ENCODE measurements around the gene SEM1.

SEM1 gene

GRCh38 chr7:96658022-96658412, 51.6 kb downstream of the SEM1 start:
- Histone ChIP-seq H3K36me3 (no peaks in the 10 kb centered on the region), H3K27me3 (ENCODE audit: insufficient read depth, low read depth, severe bottlenecking) (no peaks in the 10 kb centered on the region), H3K27ac (no peak overlapping the region), H3K9me3 (ENCODE audit: severe bottlenecking) (peaks cover 4% of the 10 kb centered on the region), H3K4me3 (ENCODE audit: low read depth, low read length) (no peak overlapping the region)
- TF ChIP-seq CTCF (IDR thresholded peaks at IDR 0.05; ENCODE audit: low read depth, low read length), result no peak
- DNase-seq, result no peak

GRCh38 chr7:96657347-96658021, 52.2 kb downstream of the SEM1 start:
- peaks cover 4% of the 10 kb centered on the region for H3K9me3 ChIP-seq (ENCODE audit: severe bottlenecking)
- no peak overlapping the region for H3K4me3 ChIP-seq (ENCODE audit: low read depth, low read length)
- H3K36me3 ChIP-seq, result no peaks in the 10 kb centered on the region
- no peak for DNase-seq
- no peak for TF ChIP-seq CTCF (IDR thresholded peaks at IDR 0.05; ENCODE audit: low read depth, low read length)
- no peaks in the 10 kb centered on the region for H3K27me3 ChIP-seq (ENCODE audit: insufficient read depth, low read depth, severe bottlenecking)
- H3K27ac ChIP-seq, result no peak overlapping the region

- H3K36me3 ChIP-seq, result no peaks in the 10 kb centered on the region
- TF ChIP-seq CTCF (IDR thresholded peaks at IDR 0.05; ENCODE audit: low read depth, low read length), result no peak
Observed at GRCh38 chr7:96655956-96656355, 53.7 kb downstream of the SEM1 start.

GRCh38 chr7:96654630-96655188, 54.9 kb downstream of the SEM1 start:
- Histone ChIP-seq H3K27ac (no peak overlapping the region), H3K27me3 (ENCODE audit: insufficient read depth, low read depth, severe bottlenecking) (no peaks in the 10 kb centered on the region), H3K4me3 (ENCODE audit: low read depth, low read length) (no peak overlapping the region), H3K36me3 (no peaks in the 10 kb centered on the region), H3K9me3 (ENCODE audit: severe bottlenecking) (no peaks in the 10 kb centered on the region)
- no peak for TF ChIP-seq CTCF (IDR thresholded peaks at IDR 0.05; ENCODE audit: low read depth, low read length)
- no peak for DNase-seq

More at GRCh38 chr7:96655956-96656355, 53.7 kb downstream of the SEM1 start:
- no peak for DNase-seq
- Histone ChIP-seq H3K4me3 (ENCODE audit: low read depth, low read length) (no peak overlapping the region), H3K9me3 (ENCODE audit: severe bottlenecking) (no peaks in the 10 kb centered on the region), H3K27ac (no peak overlapping the region), H3K27me3 (ENCODE audit: insufficient read depth, low read depth, severe bottlenecking) (no peaks in the 10 kb centered on the region)

GRCh38 chr7:96649981-96650380, 59.7 kb downstream of the SEM1 start:
- H3K4me3 ChIP-seq (ENCODE audit: low read depth, low read length), result no peak overlapping the region
- no peaks in the 10 kb centered on the region for H3K36me3 ChIP-seq
- H3K27me3 ChIP-seq (ENCODE audit: insufficient read depth, low read depth, severe bottlenecking), result no peaks in the 10 kb centered on the region
- no peaks in the 10 kb centered on the region for H3K9me3 ChIP-seq (ENCODE audit: severe bottlenecking)
- H3K27ac ChIP-seq, result no peak overlapping the region
- TF ChIP-seq CTCF (IDR thresholded peaks at IDR 0.05; ENCODE audit: low read depth, low read length), result no peak
- no peak for DNase-seq

GRCh38 chr7:96648784-96649183, 60.9 kb downstream of the SEM1 start:
- Histone ChIP-seq H3K4me3 (ENCODE audit: low read depth, low read length) (no peak overlapping the region), H3K27ac (no peak overlapping the region), H3K9me3 (ENCODE audit: severe bottlenecking) (no peaks in the 10 kb centered on the region), H3K27me3 (ENCODE audit: insufficient read depth, low read depth, severe bottlenecking) (no peaks in the 10 kb centered on the region), H3K36me3 (no peaks in the 10 kb centered on the region)
- no peak for TF ChIP-seq CTCF (IDR thresholded peaks at IDR 0.05; ENCODE audit: low read depth, low read length)
- DNase-seq, result no peak

Data from WERI-Rb-1 (cell line).